ENCODE measurements around the gene GPR148.

The GPR148 gene

DNA sequence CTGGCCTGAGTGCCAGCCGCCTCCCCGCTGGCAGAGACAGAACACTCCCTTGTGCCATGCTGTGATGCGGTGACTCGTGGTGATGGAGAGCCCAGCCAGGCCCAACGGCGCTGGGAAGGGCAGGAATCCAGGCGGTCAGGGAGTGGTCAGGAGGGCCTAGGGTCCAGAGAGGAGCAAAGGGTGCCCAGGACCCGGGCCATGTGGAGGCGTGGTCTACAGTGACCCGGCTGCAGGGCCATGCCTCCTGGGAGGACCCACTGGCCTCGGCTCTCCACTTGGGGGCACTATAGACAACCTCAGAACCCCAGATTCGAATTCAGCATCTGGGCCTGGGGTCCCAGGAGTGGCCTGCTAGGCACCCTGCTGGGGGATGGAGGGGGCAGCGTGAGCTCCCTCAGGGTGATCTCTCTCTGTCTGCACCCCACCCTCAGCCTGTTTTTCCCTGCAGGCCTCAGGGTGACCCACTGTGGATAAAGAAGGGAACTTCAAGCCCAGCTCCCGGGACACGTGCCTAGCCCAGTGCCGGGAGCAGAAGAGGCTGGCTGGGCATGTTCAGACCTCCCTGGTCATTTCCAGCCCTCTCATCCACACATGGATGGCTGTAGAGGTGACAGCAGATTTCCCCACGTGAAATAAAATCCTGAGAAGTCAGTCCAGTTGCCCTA is 39.5 kb downstream of the GPR148 start:
- FAIRE-seq (no peak), DNase-seq (ENCODE audit: low spot score) (no peak)

- FAIRE-seq (no peak), DNase-seq (ENCODE audit: low spot score) (no peak)
Measured at GRCh38 chr2:130769343-130769907, 40.6 kb downstream of the GPR148 start.

DNA sequence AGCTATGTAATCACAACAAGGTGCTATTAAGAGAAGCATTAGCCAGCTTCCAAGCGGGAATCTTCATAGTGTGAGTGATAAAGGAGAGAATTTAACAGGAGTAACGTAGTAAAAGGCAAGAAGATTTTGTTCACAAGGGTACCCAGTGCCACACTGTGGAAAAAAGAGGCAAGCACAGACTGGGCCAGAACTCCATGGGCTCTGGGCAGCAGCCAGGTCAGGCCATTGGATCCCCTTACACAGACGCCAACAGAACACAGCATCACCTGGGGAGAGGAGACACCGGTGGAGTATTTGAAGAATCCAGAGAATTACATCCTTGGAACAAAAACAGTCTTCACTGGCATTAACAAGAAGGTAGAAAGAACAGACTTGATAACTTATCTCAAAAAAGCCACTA is 47.7 kb downstream of the GPR148 start:
- FAIRE-seq (no peak), DNase-seq (ENCODE audit: low spot score) (no peak)

- FAIRE-seq (no peak), DNase-seq (ENCODE audit: low spot score) (no peak)
Measured at GRCh38 chr2:130778781-130779180, 49.9 kb downstream of the GPR148 start.
